Bronchial epithelial cell (primary cell): ENCODE data around the gene LAPTM5. TPM values are rescaled to one million over a fixed set of nuclear protein-coding genes. Genes with fewer than 3 reads are reported as not detected.

Source experiments
- DNase-seq: peaks from one replicate; pipeline ENCODE4 v3.0.0-alpha.2; 2010; ENCODE audit warnings: low read depth
- FAIRE-seq: peaks from 2 replicates; lab custom pipeline; 2011; peaks lifted over from hg19 to GRCh38; lab: Jason Lieb, UNC
- H3K27me3 ChIP-seq: 2 replicates; pipeline ENCODE4 v1.5.1; 2011; ENCODE audit warnings: low read length; ENCODE audit not compliant: control insufficient read depth, insufficient read depth
- H3K36me3 ChIP-seq: 2 replicates; pipeline ENCODE4 v1.5.1; 2011; ENCODE audit warnings: low read length; ENCODE audit not compliant: control insufficient read depth, insufficient read depth
- H3K4me3 ChIP-seq: 2 replicates; pipeline ENCODE4 v1.5.1; 2011; ENCODE audit warnings: mild to moderate bottlenecking, low read depth, low read length, control low read depth
- CTCF ChIP-seq: IDR thresholded peaks from 2 replicates; pipeline ENCODE4 v1.5.1; 2011; ENCODE audit warnings: mild to moderate bottlenecking, moderate library complexity, low read length, control low read depth, inconsistent platforms; ENCODE audit not compliant: insufficient read depth, severe bottlenecking
- total RNA-seq: library from RNA; depleted of rRNA; stranded (reverse); fragments of >200 nt; gene quantifications from 2 replicates; pipeline ENCODE4 v1.2.1, GENCODE V29; 2014

The LAPTM5 gene
- total RNA-seq, 1 donor from 2014 or later = under 0.01 TPM

- H3K36me3 ChIP-seq = no peaks in the 10 kb centered on the region
- no peak for TF ChIP-seq CTCF
- DNase-seq (no peak), FAIRE-seq (no peak)
- H3K27me3 ChIP-seq = peaks cover 2% of the 10 kb centered on the region
- H3K4me3 ChIP-seq = no peak overlapping the region
These were observed 51.9 kb downstream of the LAPTM5 start for GRCh38 chr1:30705698-30706097.

GRCh38 chr1:30704765-30705509 lies 52.6 kb downstream of the LAPTM5 start:
- Histone ChIP-seq H3K36me3 (no peaks in the 10 kb centered on the region), H3K4me3 (no peak overlapping the region), H3K27me3 (peaks cover 2% of the 10 kb centered on the region)
- DNase-seq (no peak), FAIRE-seq (no peak)
- TF ChIP-seq CTCF = no peak

- H3K36me3 ChIP-seq = no peaks in the 10 kb centered on the region
- no peak for FAIRE-seq
- peaks cover 2% of the 10 kb centered on the region for H3K27me3 ChIP-seq
- no peak for TF ChIP-seq CTCF
- H3K4me3 ChIP-seq = no peak overlapping the region
- no peak for DNase-seq
These were observed 53.3 kb downstream of the LAPTM5 start for GRCh38 chr1:30704271-30704670.

- H3K36me3 ChIP-seq = no peaks in the 10 kb centered on the region
- FAIRE-seq = no peak
These were observed 54.8 kb downstream of the LAPTM5 start for GRCh38 chr1:30702823-30703222.

GRCh38 chr1:30701258-30701633 lies 56.3 kb downstream of the LAPTM5 start:
- H3K27me3 ChIP-seq = no peaks in the 10 kb centered on the region
- FAIRE-seq = peak; percentile 68
- H3K36me3 ChIP-seq = no peaks in the 10 kb centered on the region
- no peak overlapping the region for H3K4me3 ChIP-seq
- peak; percentile 17 for DNase-seq
- no peak for TF ChIP-seq CTCF

More at GRCh38 chr1:30702823-30703222, 54.8 kb downstream of the LAPTM5 start:
- DNase-seq = no peak
- TF ChIP-seq CTCF = no peak
- Histone ChIP-seq H3K27me3 (peaks cover 2% of the 10 kb centered on the region), H3K4me3 (no peak overlapping the region)
